ENCODE data around the gene ABCF3. TPM values are rescaled to one million over a fixed set of nuclear protein-coding genes. Genes with fewer than 3 reads are reported as not detected.

ABCF3 gene
- total and polyA plus RNA-seq, 2 of the 13 experiments (the other 11 are each of a cell fraction or from before 2014, with no cell fraction given), result 38.8 to 46.5 TPM

DNA sequence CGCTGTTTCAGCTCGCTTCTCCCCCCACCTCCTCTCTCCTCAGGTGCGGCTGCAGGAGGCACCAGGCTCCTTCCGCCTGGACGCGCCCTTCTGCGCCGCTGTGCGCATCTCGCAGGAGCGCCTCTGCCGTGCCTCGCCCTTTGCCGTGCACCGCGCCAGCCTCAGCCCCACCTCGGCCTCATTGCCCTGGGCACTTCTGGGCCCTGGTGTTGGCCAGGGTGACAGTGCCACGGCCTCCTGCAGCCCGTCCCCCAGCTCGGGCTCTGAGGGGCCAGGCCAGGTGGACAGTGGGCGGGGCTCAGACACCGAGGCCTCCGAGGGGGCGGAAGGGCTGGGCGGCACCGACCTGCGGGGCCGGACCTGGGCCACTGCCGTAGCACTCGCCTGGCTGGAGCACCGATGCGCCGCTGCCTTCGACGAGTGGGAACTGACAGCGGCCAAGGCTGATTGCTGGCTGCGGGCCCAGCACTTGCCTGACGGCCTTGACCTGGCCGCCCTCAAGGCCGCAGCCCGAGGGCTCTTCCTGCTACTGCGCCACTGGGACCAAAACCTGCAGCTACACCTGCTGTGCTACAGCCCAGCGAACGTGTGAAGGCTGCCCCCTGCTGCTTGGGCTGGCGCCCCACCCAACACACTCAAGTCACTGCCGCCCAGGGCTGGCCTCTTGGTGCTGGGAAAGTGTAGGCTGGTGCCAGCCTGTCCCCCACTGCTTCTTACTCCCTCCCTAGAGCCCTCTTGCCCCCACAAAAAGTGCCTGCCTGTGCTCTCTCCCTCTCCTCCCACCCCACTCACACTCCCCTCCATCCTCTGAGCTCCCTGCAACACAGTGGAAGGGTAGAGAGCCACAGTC lies 55.7 kb downstream of the ABCF3 start (continued):
- TF ChIP-seq, protein P1, sequence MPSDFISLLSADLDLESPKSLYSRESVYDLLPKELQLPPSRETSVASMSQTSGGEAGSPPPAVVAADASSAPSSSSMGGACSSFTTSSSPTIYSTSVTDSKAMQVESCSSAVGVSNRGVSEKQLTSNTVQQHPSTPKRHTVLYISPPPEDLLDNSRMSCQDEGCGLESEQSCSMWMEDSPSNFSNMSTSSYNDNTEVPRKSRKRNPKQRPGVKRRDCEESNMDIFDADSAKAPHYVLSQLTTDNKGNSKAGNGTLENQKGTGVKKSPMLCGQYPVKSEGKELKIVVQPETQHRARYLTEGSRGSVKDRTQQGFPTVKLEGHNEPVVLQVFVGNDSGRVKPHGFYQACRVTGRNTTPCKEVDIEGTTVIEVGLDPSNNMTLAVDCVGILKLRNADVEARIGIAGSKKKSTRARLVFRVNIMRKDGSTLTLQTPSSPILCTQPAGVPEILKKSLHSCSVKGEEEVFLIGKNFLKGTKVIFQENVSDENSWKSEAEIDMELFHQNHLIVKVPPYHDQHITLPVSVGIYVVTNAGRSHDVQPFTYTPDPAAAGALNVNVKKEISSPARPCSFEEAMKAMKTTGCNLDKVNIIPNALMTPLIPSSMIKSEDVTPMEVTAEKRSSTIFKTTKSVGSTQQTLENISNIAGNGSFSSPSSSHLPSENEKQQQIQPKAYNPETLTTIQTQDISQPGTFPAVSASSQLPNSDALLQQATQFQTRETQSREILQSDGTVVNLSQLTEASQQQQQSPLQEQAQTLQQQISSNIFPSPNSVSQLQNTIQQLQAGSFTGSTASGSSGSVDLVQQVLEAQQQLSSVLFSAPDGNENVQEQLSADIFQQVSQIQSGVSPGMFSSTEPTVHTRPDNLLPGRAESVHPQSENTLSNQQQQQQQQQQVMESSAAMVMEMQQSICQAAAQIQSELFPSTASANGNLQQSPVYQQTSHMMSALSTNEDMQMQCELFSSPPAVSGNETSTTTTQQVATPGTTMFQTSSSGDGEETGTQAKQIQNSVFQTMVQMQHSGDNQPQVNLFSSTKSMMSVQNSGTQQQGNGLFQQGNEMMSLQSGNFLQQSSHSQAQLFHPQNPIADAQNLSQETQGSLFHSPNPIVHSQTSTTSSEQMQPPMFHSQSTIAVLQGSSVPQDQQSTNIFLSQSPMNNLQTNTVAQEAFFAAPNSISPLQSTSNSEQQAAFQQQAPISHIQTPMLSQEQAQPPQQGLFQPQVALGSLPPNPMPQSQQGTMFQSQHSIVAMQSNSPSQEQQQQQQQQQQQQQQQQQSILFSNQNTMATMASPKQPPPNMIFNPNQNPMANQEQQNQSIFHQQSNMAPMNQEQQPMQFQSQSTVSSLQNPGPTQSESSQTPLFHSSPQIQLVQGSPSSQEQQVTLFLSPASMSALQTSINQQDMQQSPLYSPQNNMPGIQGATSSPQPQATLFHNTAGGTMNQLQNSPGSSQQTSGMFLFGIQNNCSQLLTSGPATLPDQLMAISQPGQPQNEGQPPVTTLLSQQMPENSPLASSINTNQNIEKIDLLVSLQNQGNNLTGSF (CRISPR knock-in tag; IDR thresholded peaks at IDR 0.05), result no peak; the same call in 1 of the 2 replicates
- peak; percentile 94 for TF ChIP-seq ZNF782 (CRISPR knock-in tag; IDR thresholded peaks at IDR 0.05; ENCODE audit: borderline replicate concordance)
- TF ChIP-seq, protein P2, sequence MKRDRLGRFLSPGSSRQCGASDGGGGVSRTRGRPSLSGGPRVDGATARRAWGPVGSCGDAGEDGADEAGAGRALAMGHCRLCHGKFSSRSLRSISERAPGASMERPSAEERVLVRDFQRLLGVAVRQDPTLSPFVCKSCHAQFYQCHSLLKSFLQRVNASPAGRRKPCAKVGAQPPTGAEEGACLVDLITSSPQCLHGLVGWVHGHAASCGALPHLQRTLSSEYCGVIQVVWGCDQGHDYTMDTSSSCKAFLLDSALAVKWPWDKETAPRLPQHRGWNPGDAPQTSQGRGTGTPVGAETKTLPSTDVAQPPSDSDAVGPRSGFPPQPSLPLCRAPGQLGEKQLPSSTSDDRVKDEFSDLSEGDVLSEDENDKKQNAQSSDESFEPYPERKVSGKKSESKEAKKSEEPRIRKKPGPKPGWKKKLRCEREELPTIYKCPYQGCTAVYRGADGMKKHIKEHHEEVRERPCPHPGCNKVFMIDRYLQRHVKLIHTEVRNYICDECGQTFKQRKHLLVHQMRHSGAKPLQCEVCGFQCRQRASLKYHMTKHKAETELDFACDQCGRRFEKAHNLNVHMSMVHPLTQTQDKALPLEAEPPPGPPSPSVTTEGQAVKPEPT (CRISPR knock-in tag; IDR thresholded peaks at IDR 0.05; ENCODE audit: low read depth), result 0 out of 2 replicates have a peak, but pooled peaks have one; percentile 82
- TF ChIP-seq JARID2 (CRISPR knock-in tag; IDR thresholded peaks at IDR 0.05; ENCODE audit: insufficient replicate concordance), result peak; percentile 71
- TF ChIP-seq ZSCAN9 (CRISPR knock-in tag; IDR thresholded peaks at IDR 0.05; ENCODE audit: borderline replicate concordance), result peak; percentile 92
- peak; percentile 94 for TF ChIP-seq MIER2 (CRISPR knock-in tag; IDR thresholded peaks at IDR 0.05)
- TF ChIP-seq ZMYM3 (CRISPR knock-in tag; IDR thresholded peaks at IDR 0.05), result 0 out of 2 replicates have a peak, but pooled peaks have one; percentile 61
- TF ChIP-seq ZNF547 (CRISPR knock-in tag; IDR thresholded peaks at IDR 0.05), result peak; percentile 76; the same call in 1 of the 2 replicates
- TF ChIP-seq ZNF124 (CRISPR knock-in tag; IDR thresholded peaks at IDR 0.05), result peak; percentile 93
- TF ChIP-seq, protein P3, sequence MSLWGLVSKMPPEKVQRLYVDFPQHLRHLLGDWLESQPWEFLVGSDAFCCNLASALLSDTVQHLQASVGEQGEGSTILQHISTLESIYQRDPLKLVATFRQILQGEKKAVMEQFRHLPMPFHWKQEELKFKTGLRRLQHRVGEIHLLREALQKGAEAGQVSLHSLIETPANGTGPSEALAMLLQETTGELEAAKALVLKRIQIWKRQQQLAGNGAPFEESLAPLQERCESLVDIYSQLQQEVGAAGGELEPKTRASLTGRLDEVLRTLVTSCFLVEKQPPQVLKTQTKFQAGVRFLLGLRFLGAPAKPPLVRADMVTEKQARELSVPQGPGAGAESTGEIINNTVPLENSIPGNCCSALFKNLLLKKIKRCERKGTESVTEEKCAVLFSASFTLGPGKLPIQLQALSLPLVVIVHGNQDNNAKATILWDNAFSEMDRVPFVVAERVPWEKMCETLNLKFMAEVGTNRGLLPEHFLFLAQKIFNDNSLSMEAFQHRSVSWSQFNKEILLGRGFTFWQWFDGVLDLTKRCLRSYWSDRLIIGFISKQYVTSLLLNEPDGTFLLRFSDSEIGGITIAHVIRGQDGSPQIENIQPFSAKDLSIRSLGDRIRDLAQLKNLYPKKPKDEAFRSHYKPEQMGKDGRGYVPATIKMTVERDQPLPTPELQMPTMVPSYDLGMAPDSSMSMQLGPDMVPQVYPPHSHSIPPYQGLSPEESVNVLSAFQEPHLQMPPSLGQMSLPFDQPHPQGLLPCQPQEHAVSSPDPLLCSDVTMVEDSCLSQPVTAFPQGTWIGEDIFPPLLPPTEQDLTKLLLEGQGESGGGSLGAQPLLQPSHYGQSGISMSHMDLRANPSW (CRISPR knock-in tag; IDR thresholded peaks at IDR 0.05; ENCODE audit: borderline replicate concordance), result 0 out of 2 replicates have a peak, but pooled peaks have one; percentile 26
- peak; percentile 34; the same call in 1 of the 2 replicates for TF ChIP-seq JUN (CRISPR knock-in tag; IDR thresholded peaks at IDR 0.05)
- TF ChIP-seq, protein P4, sequence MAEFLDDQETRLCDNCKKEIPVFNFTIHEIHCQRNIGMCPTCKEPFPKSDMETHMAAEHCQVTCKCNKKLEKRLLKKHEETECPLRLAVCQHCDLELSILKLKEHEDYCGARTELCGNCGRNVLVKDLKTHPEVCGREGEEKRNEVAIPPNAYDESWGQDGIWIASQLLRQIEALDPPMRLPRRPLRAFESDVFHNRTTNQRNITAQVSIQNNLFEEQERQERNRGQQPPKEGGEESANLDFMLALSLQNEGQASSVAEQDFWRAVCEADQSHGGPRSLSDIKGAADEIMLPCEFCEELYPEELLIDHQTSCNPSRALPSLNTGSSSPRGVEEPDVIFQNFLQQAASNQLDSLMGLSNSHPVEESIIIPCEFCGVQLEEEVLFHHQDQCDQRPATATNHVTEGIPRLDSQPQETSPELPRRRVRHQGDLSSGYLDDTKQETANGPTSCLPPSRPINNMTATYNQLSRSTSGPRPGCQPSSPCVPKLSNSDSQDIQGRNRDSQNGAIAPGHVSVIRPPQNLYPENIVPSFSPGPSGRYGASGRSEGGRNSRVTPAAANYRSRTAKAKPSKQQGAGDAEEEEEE (CRISPR knock-in tag; IDR thresholded peaks at IDR 0.05; ENCODE audit: borderline replicate concordance), result 0 out of 2 replicates have a peak, but pooled peaks have one; percentile 91
- no peak for TF ChIP-seq JUND (CRISPR knock-in tag; IDR thresholded peaks at IDR 0.05)
- TF ChIP-seq MEIS2 (CRISPR knock-in tag; IDR thresholded peaks at IDR 0.05), result peak; percentile 91
- TF ChIP-seq XBP1 (CRISPR knock-in tag; IDR thresholded peaks at IDR 0.05), result no peak
- peak; percentile 95 for TF ChIP-seq ZNF605 (CRISPR knock-in tag; IDR thresholded peaks at IDR 0.05)
- peak; percentile 76; the same call in 1 of the 2 replicates for TF ChIP-seq NFIB (CRISPR knock-in tag; IDR thresholded peaks at IDR 0.05; ENCODE audit: borderline replicate concordance)

All from HepG2 (cell line).